DMS53 (cell line): ENCODE data around the gene ACOXL.

Experiments used
- DNase-seq: peaks from one replicate; lab custom pipeline; 2025; lab: John Stamatoyannopoulos, UW

The ACOXL gene

GRCh38 chr2:110718990-110719389 is 13.4 kb upstream of the ACOXL start:
- DNase-seq: no peak

- no peak for DNase-seq
Measured at GRCh38 chr2:110720547-110720946, 11.8 kb upstream of the ACOXL start.

- DNase-seq: no peak
Measured at GRCh38 chr2:110724820-110725219, 7.6 kb upstream of the ACOXL start.

GRCh38 chr2:110725370-110725769 is 7.0 kb upstream of the ACOXL start:
- DNase-seq: no peak

GRCh38 chr2:110725859-110726258 is 6.5 kb upstream of the ACOXL start:
- DNase-seq: no peak

- no peak for DNase-seq
Measured at GRCh38 chr2:110726285-110726684, 6.1 kb upstream of the ACOXL start.

GRCh38 chr2:110727923-110728322 is 4.5 kb upstream of the ACOXL start:
- no peak for DNase-seq

- no peak for DNase-seq
Measured at GRCh38 chr2:110729106-110729505, 3.3 kb upstream of the ACOXL start.

- DNase-seq: peak; percentile 18
Measured at GRCh38 chr2:110731064-110731463, 1.3 kb upstream of the ACOXL start.

GRCh38 chr2:110735366-110735765 is 3.0 kb downstream of the ACOXL start:
- peak; percentile 43 for DNase-seq

GRCh38 chr2:110737783-110738182 is 5.4 kb downstream of the ACOXL start:
- DNase-seq: no peak

GRCh38 chr2:110740747-110741349 is 8.5 kb downstream of the ACOXL start:
- no peak for DNase-seq

- DNase-seq: no peak
Measured at GRCh38 chr2:110741491-110741980, 9.2 kb downstream of the ACOXL start.

GRCh38 chr2:110742412-110742811 is 10.0 kb downstream of the ACOXL start:
- DNase-seq: no peak

GRCh38 chr2:110743600-110743999 is 11.2 kb downstream of the ACOXL start:
- no peak for DNase-seq

- DNase-seq: no peak
Measured at GRCh38 chr2:110744429-110744828, 12.1 kb downstream of the ACOXL start.

GRCh38 chr2:110745048-110745447 is 12.7 kb downstream of the ACOXL start:
- DNase-seq: no peak

GRCh38 chr2:110746586-110747521 is 14.5 kb downstream of the ACOXL start:
- DNase-seq: no peak

GRCh38 chr2:110747522-110748488 is 15.4 kb downstream of the ACOXL start:
- peak; percentile 71 for DNase-seq

GRCh38 chr2:110748489-110748867 is 16.1 kb downstream of the ACOXL start:
- peak; percentile 92 for DNase-seq

GRCh38 chr2:110751642-110752041 is 19.3 kb downstream of the ACOXL start:
- no peak for DNase-seq

GRCh38 chr2:110752871-110753270 is 20.5 kb downstream of the ACOXL start:
- DNase-seq: no peak
